GM19035 (cell line): ENCODE data around the gene APOL5.
"Not testable (repeated sequence)": the region's sequence is repeated elsewhere in the genome, so short reads cannot be mapped to it uniquely, and the experiment has no call there.

Source experiments
- ATAC-seq: cut with Tn5 transposase; IDR thresholded peaks from one replicate; pipeline ENCODE4 v1.9.1; 2021; ENCODE audit not compliant: unreplicated experiment

Gene APOL5

DNA sequence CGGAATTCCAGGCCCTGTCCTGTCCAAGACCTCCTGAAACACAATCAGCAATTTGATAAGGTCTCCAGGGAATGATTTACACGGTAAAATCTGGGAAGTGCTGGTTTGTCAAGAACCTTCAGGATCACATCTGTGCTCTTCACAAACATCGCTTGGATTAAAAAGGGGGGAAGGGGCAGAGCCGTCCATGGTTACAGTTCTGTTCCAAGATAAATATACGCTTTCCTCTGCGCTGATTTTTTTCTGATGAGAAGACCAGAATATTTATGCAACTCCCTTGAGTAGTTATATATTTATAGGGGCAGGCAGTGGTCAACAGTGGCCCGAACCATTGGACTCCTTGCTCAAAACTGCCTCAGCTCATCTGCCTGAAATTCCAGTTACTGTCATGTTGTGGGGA lies 9.2 kb upstream of the APOL5 start:
- ATAC-seq: no peak

DNA sequence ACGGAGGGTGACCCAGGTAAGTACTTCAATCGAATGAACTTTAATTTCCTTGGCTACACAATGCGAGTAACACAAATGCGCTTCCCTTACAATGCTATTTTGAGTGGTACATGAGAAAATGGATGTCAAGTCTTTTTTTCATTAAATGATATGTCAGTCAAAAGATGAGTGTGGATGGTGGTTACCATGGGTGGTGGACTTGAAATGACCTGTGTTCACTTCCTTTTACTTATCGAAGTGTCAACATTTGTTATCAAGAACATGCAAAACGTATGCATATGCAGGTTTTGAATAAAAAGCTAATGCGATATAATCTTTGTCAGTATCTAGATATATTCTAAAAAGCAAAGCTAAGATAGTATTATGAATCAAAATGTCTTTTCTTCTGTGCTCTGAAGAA lies 8.8 kb upstream of the APOL5 start:
- ATAC-seq: no peak

DNA sequence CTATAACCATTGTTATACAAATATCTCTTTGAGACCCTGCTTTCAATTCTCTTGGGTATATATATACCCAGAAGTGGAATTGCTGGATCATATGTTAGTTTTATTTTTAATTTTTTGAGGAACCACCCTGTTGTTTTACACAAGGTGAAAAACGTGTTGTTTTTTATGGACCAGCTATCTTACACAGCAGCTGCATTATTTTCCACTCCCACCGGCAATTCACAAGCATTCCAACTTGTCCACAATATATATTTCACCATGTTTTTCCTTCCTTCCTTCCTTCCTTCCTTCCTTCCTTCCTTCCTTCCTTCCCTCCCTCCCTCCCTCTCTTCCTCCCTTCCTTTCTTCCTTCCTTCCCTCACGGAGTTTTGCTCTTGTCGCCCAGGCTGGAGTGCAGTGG lies 6.3 kb upstream of the APOL5 start:
- no peak for ATAC-seq

DNA sequence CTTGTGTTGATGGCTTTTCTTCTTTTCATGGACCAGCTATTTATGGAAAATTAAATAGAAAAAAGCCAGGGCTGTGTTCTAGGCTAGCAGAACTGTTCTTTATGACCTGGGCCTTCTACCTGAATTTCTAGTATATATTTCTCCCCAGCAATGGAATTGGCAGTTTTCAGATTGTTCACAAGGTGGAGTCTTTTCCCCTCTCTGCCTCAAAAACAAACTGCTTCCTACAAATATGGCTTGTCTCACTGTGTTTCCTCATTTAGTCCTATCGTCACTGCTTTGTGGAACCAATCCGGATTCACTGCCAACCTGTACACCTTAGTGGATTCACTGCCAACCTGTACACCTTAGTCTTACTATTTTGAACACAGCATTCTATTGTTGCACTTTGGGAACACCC lies 5.0 kb upstream of the APOL5 start:
- no peak for ATAC-seq

DNA sequence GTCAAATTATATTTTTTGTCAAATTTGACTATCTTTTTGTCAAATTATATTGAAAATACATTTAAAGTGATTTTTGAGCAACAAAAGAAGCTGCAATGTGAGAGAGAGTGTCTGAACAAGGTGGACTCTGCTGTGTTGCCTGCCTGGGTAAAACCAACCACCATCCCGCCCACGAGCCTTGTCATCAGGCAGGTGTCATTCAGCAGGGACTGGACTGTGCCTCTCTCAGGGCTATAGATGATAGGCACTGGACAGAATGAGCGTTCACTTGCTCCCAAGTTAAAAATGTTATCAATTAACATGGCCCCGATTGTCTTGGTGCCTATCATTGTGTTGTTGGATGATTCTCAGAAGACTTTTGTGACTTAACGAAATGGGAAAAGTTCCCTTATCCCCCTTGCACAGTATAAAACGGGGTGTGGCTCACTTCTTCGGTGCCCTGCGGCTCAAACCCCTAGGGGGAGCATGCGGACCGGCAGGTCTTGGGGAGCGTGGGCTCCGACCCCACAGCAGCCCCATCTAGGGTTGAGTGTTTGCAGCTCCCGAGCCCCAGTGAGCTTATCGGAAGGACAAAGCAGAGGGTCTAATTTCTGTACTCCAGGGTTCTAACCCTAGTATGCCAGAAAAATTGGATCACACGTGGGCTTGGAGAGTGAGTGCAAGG lies 1.7 kb downstream of the APOL5 start:
- ATAC-seq: no peak

DNA sequence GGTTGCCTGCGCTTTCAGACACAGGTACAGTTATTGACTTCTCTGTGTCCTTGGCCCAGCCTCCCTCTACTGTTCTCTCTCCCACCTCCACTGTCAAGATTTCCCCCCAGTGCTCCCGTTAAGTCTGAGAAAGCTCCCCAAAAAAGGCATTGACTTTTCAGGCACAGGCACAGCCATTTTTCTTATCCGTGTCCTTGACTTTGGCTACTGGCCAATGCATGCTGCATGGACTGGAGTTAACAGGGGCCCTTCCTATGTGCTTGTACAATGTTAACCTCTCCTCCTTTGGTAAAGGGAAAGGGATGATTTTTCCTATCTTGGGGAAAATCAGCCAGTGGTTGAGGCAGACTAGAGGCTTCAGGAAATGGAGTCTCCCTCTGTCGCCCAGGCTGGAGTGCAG lies 4.3 kb downstream of the APOL5 start:
- ATAC-seq: no peak

DNA sequence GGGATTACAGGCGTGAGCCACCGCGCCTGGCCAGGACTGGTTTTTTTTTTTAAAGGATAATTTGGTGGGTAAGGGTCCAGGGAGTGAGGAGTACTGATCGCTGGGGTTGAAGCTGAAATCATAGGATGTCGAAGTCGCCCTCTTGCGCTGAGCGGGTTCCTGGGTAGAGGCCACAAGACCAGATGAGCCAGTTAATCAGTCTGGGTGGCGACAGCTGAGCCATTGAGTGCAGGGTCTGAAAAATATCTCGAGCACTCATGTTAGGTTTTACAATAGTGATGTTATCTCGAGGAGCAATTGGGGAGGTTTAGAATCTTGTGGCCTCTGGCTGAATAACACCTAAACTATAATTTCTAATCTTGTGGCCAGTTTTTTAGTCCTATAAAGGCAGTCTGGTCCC lies 7.8 kb downstream of the APOL5 start:
- no peak for ATAC-seq

DNA sequence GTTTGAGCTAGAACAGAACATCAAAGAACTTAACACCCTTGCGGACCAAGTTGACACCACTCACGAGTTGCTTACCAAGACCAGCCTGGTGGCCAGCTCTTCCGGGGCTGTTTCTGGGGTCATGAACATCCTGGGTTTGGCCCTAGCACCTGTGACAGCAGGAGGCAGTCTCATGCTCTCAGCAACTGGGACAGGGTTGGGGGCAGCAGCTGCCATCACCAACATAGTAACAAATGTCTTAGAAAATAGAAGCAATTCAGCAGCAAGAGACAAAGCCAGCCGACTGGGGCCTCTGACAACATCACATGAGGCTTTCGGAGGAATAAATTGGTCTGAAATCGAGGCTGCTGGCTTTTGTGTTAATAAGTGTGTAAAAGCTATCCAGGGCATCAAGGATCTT lies 8.7 kb downstream of the APOL5 start:
- ATAC-seq: no peak

DNA sequence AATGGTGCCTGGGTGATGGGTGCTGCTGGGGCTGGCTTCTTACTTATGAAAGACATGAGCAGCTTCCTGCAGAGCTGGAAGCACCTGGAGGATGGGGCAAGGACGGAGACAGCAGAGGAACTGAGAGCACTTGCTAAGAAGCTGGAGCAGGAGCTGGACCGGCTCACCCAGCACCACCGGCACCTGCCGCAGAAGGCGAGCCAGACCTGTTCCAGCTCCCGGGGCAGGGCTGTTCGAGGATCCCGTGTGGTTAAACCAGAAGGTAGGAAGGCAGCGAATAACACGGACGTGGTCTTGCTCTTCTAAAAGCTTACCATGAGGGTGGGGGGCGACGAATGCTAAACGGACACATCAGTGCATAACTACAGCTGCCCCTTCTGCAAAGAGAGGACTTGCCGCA lies 9.3 kb downstream of the APOL5 start:
- no peak for ATAC-seq

DNA sequence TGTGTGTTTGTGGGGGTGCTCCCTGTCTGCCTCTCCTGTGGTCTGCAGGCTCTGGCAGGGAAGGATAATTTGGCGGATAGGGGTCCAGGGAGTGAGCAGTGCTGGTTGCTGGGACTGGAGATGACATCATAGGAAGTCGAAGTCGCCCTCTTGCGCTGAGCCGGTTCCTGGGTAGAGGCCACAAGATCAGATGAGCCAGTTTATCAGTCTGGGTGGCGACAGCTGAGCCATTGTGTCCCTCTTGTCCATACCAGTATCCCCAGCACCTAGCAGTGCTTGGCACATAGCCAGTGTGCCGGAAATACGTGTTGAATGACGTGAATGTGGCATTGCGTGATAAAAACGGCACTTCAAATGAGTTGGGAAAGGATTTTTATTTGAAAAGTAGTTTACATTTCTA lies 9.8 kb downstream of the APOL5 start:
- no peak for ATAC-seq

DNA sequence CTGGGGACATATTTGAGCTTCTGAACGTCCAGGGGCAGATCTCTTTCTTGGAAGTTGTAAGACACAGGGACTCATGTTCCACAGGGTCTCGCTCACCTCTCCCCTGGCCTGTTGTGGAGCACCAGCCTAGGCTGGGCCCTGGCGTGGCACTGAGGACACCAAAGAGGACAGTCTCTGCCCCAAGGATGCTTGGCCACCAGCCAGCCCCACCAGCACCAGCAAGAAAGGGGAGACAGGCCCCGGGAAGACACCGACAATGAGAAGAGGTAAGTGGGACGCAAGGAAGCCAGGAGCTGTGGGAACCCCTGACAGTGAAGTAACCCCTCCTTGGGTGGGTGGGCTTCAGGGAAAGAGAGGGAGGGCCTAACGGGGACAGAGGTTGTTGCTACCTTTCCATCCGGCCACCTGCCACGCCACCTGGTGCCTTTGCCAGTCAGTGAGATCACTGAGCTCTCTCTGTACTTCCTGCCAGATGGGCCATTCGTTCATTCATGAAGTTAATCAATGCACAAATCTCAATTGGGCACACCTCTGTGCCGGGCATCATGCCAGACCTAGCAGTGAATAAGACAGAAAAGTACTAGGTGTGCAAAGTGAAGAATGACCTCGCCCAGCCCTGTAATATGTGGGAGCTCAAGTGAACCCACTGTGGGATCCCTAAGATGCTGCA lies 11.1 kb downstream of the APOL5 start:
- ATAC-seq: no peak

DNA sequence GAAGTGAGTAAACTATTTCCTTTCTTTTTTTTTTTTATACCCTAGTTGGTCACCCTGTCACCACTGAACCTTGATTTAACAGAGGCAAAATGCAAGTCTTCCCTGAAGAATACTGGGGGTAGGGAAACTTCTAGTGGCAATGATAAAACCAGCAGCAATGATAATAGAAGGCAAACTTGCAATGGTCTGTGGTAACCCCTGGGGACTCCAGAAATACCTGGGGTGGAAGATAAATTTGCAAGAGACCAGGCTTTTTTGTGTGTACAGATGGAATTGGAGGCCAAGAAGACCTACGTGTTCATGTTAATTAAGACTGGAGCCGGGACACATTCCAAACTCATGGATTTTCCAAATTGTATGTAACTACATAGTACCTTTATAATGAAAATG lies 11.6 kb downstream of the APOL5 start:
- no peak for ATAC-seq

DNA sequence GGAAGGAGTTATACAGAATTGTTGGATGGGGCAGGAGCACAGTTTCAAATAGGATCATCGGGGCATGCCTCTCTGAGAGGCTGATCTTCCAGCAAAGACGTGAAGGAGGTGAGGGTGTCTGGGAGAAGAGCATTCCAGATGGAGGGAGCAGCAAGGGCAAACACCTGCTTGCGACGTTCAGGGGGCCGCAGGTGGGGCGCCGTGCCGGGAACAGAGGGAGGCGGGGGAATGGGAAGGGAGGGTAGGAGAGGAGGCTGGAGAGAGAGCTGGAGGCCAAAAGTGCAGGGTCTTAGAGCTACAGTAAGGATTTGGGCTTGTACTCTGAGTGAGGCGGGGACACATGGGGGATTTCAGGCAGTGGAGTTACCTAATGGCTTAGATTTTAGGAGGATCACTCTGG lies 13.6 kb downstream of the APOL5 start:
- no peak for ATAC-seq

DNA sequence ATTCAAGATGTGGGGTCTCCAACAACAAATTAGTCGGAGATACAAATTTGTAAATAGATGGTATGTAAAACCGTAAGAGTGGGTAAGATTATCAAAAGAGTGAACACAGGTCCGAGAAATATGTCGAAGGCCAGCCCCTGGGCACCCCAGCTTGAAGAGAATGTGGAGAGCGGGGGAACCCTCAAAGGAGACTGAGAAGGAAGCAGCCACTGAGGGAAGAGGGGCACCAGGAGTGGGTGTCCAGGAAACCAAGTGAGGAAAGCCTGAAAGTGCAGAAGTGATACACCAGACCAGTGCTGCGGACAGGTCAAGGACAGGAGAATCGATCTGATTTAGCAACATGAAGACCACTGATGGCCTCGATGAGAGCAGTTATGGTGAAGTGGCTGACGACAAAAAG lies 14.4 kb downstream of the APOL5 start:
- no peak for ATAC-seq

DNA sequence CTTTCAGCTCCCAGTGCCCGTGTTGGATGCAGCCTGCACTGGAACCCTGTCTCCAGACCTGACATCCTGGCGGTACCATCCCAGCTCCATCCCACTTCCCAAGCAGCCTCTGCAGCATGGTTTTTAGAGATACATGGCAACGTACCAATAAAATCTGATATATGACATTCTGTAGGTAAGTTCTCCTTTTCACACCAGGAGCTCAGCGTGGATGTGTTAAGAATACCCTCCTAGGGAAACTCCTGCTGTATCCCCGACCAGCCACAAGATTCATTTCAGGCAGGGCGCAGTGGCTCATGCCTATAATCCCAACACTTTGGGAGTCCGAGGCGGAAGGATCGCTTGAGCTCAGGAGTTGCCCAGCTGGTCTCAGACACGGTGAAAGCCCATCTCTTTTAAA lies 15.4 kb downstream of the APOL5 start:
- ATAC-seq: no peak

DNA sequence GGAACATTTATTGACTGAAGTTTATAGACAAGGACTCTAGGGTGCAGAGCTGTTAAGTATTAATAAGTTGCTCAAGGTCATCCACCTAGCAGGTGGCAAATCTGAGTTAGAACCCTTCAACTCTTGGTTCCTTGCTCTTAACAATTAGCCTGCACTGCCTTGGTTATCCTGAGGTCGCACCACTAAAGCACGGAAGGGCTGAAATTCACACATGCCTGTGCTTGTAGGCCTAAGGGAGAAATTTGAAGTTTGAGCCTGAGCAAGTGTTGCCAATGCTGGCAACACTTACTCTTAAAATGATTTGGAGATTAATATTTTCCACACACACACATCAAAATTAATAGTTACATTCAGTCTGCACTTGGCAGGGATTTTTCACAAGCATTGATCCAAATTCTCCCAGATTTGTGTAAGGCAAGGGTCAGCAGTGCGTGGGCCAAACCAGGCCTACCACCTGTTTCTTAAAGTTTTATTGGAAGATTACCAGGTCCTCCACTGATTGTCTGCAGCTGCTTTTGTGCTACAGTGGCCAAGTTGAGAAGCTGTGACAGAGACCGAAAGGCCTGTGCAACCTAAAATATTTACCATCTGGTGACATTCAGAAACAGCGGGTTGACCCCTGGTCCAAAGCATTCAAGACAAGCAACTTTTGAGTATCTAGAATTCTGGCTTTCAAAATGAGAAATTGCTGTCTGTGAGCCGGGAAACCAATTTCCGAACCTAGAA lies 16.3 kb downstream of the APOL5 start:
- no peak for ATAC-seq

DNA sequence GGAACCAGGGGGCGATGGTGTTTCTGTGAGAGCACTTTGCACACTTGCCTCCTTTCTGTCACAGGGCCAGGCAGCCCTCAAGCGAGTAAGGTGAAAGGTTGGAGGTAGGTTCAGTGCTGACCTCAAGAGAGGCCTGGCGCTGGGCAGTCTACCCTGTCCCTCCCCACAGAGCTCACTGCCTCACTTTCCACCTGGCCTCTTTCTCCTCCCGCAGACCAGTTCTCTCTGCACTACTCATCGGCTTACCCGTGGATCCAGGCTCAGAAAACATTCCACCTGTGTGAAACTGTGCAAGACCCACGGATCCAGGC lies 16.8 kb downstream of the APOL5 start:
- no peak for ATAC-seq

DNA sequence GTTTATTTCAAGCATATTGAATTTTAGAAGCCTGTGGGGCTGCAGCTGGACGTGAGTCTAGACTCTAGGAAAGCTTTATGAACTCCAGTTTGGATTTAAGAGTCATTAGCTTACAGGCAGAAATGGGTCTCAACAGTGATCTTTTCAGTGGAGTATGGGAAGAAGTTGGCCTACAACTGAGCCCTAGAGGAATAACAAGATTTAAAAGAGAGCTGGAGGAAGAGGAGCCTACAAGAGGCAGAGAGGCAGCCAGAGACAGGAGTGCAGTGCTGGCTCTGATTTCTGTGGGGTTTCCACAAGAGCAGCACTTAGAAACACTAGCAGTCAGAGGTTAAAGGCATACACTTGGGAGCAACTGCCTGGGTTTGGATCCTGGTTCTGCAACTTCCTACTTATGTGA lies 17.9 kb downstream of the APOL5 start:
- ATAC-seq: no peak

DNA sequence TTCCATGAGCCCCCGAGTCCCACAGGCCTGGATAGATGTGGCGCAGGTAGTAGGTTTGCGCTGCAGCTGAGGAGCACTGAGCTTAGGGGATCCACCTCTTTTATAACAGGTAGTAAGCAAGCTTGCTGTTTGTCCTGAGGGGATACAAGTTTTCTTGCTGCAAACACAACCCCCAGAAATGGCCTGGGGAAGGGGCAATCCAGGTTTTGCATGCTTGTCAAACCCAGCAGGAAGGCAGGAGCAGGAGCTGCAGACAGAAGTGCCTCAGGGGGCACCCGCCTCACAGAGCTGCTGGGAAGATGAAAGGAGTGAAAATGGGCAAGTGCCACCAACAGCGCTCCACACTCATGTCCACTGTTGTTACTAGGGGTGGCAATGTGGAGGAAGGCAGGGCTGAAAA lies 18.5 kb downstream of the APOL5 start:
- ATAC-seq: no peak

DNA sequence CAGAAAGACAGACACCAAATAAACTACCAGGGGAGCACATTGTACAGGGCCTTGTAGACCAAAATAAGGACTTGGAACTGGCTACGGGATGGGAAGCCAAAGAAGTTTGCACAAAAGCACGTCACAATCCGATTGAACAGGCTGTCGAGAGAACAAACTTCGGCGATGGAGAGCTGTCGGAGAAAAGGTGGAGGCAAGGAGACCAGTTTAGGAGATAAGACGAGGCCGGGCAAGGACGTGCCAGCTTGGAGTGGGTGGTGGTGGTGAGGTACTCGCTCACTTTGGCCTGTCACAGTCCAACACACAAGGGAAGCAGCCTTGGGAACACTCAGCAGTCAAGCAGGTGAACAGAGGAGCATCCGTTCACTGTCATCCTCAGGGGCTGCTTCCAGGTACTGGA lies 19.0 kb downstream of the APOL5 start:
- no peak for ATAC-seq

DNA sequence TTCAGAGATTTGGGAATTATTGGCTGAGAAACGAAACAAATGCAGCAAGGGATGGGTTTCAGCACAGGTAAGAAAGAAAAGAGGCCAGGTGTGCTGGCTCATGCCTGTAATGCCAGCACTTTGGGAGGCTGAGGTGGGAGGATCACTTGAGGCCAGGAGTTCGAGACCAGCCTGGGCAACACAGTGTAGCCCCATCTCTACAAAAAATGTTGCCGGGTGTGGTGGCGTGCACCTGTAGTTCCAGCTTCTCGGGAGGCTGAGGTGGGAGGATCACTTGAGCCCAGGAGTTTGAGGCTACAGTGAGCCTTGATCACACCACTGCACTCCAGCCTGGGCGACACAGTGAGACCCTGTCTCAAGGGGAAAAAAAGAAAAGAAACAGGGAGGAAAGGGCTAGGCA lies 20.2 kb downstream of the APOL5 start:
- ATAC-seq: not testable (repeated sequence)

DNA sequence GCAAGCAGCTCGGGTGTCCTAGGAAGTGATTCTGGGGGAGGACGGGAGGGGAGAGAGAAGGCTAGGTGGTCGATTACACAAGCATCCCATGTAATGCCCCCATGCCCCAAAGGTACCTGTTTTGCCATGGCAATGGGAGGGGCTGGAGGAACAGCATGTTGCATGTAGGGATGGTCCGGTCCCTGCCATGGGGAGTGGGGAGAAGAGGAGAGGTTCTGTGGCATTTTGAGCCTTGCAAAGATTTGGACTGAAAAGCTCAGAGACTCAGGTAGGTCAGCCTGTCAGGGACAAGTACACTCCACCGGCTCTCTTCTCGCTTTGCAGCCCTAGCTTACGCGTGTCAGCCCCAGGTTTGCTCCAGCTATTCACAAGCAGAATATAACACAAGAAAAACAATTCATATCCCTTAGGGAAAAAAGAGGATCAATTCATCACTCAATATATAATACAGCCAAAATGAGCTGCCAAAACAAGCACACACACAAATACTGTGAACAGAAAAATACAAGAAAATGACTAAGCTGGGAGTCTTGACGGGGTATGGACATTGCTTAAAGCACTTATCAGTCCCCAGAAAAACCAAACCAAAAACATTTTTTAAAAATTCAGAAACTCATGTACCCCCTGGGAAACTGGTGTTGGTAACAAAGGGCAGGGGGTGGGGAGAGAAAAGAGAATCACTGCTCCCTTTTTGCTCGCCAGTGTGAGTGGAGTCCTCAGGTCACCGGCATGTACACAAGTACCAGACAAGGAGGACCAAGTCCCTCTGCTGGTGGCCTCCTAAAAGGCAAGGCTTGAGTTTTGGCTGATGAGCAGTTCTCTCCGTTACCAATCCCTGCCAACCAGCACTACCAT lies 21.6 kb downstream of the APOL5 start:
- no peak for ATAC-seq
